Right cardiac atrium (tissue), 5 donors: ENCODE results near the gene OR4S1. TPM values are rescaled to one million over a fixed set of nuclear protein-coding genes. Genes with fewer than 3 reads are reported as not detected.
"Not testable (repeated sequence)": the region's sequence is repeated elsewhere in the genome, so short reads cannot be mapped to it uniquely, and the experiment has no call there.

Source experiments
- ATAC-seq, 2 donors: fragments of 200-7000 bp; cut with Tn5 transposase; one replicate each; pipeline versions ENCODE4 v1.8.0 to v1.9.1; 2020; ENCODE audit warnings: moderate library complexity in 2 of 2, mild to moderate bottlenecking in 1 of 2
- DNase-seq, 3 donors: peaks; one replicate each; pipeline ENCODE4 v3.0.0-alpha.2; 2020
- H3K27ac ChIP-seq: one replicate; pipeline ENCODE4 v1.5.1; 2013; ENCODE audit warnings: mild to moderate bottlenecking, low read length, control low read depth, moderate library complexity
- H3K27me3 ChIP-seq: one replicate; pipeline ENCODE4 v1.6.1; 2013; ENCODE audit not compliant: control insufficient read depth, insufficient read depth
- H3K4me1 ChIP-seq: one replicate; pipeline ENCODE4 v1.6.1; 2013; ENCODE audit warnings: low read length; ENCODE audit not compliant: control insufficient read depth, insufficient read depth
- H3K4me3 ChIP-seq: one replicate; pipeline ENCODE4 v1.5.1; 2013; ENCODE audit warnings: low read length, control low read depth
- H3K9me3 ChIP-seq: one replicate; pipeline ENCODE4 v1.6.1; 2013; ENCODE audit warnings: low read length; ENCODE audit not compliant: control insufficient read depth
- WGBS: extraction: QIAGEN DNeasy Blood & Tissue Kit; methylation state at CpG from one replicate; pipeline ENCODE4 v1.1.7; 2013; 5-methylcytosine and 5-hydroxymethylcytosine counted together
- intact Hi-C, 4 donors: fragments of 100-400 bp; cut with DNase I; formaldehyde crosslinking; loops; one replicate each; pipeline versions ENCODE4 v1.11.0 to v1.14.0; 2022 to 2023
- long read RNA-seq, 4 donors: library from polyadenylated mRNA; unstranded; transcript quantifications; one replicate each; pipeline ENCODE4 v2.0.0, GENCODE V29; 2020 to 2021
- polyA plus RNA-seq: library from polyadenylated mRNA; stranded (reverse); fragments of 200-250 nt; gene quantifications from one replicate; pipeline ENCODE4 v1.2.3, GENCODE V29; 2013
- total RNA-seq, 4 donors: library from RNA; stranded (reverse); fragmentation: NEBNext Ultra II Directional; extraction: Animal tissue kit (Norgen Biotek cat#: 25700); gene quantifications; one replicate each; pipeline ENCODE4 v1.2.1, GENCODE V29; 2021
- donor health status: healthy with polysubstance abuse.
- donor health status: DM: no; HTN: yes; CAD: no.
- donor health status: DM: no; HTN: no; CAD: no.
- donor health status: DM: no; HTN: yes; CAD: no; lungs with severe emphysema.
- donor health status: DM: yes; HTN: yes; CAD: no.

Gene OR4S1, protein sequence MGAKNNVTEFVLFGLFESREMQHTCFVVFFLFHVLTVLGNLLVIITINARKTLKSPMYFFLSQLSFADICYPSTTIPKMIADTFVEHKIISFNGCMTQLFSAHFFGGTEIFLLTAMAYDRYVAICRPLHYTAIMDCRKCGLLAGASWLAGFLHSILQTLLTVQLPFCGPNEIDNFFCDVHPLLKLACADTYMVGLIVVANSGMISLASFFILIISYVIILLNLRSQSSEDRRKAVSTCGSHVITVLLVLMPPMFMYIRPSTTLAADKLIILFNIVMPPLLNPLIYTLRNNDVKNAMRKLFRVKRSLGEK
- total RNA-seq (not detected), polyA plus RNA-seq (not detected)
- long read RNA-seq, donor 1, result 0 reads
- long read RNA-seq, donor 2, result 0 reads
- long read RNA-seq, donor 3, result 0 reads
- long read RNA-seq, donor 4, result 0 reads

DNA sequence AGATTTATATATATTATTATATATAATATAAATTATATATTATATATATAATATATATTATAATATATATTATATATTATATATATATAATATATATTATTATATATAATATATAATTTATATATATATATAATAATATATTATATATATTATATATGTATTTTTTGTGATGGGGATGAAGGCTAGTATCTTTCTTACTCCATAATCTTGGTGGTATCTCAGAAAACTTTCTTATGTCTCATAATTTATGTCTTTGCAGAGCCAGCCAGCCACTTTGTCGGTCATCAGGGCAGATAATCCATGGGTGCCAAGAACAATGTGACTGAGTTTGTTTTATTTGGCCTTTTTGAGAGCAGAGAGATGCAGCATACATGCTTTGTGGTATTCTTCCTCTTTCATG, at the start of gene OR4S1:
Gene OR4S1, plus strand, starts transcription at position 301 of the 400 bp plus-strand sequence. Its CDS starts 0 bp downstream, at position 301.
- no peak for DNase-seq
- no peak within 1 kb of the TSS for H3K4me3 ChIP-seq
- no peaks in the 10 kb centered on the region for H3K4me1 ChIP-seq
- H3K27me3 ChIP-seq, result no peaks in the 10 kb centered on the region
- no peaks in the 10 kb centered on the region for H3K9me3 ChIP-seq
- intact Hi-C loops, result no loop called here
- no peak for ATAC-seq
- H3K27ac ChIP-seq, result no peak within 1 kb of the TSS
- WGBS, result 78% methylated on average over 1 of the region's 1 CpG

DNA sequence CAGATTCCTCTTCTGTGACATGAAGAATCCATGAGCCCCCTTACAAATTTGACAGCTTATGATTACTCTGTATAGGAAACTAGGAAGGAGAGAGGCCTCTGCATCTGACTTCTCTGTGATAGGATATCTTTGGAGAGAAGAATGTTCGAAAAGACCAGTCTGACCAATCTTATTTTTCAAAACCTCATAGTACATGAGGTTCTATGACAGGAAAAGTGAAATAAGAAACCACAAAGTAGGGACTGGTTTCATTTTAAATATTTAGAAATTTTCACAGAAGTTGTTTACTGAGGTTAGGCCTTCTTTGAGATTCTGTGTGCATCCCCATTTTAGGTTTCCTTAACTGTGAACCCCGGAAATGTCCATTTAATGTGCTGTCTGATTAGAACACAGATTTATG, 44.4 kb upstream of the OR4S1 start:
- DNase-seq (no peak), ATAC-seq (no peak)
- 76% methylated on average over 2 of the region's 2 CpGs for WGBS
- Histone ChIP-seq H3K4me3 (no peak overlapping the region), H3K27ac (no peak overlapping the region), H3K4me1 (no peaks in the 10 kb centered on the region), H3K9me3 (no peaks in the 10 kb centered on the region), H3K27me3 (no peaks in the 10 kb centered on the region)
- intact Hi-C loops, result no loop called here

DNA sequence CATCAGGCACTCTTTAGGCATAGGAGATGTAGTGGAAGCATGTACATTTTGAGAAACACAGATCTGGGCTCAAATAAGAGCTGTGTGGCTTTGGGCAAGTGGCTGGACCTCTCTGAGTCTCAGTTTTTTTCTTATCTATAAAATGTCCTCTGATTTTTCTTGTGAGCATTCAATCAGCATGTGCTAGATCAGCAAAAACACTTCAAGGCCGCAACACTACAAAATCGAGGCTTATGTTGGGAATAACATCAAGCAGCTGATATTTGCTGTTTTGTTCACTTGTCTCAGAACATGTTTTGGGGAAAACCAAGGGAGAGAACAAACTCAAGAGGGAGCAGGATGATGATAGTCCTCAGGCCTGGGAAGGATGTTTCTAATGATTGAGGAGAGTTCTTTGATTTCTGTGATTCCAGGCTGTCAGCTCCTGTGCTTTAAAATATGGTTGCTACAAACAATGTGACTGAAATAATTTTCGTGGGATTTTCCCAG, 42.6 kb upstream of the OR4S1 start, which contains the start of gene OR4X1:
Gene OR4X1, plus strand, starts transcription at position 439 of the 489 bp plus-strand sequence. Its CDS starts 0 bp downstream, at position 439.
- ATAC-seq (no peak), DNase-seq (no peak)
- no peak within 1 kb of the TSS for H3K4me3 ChIP-seq
- H3K27ac ChIP-seq, result no peak within 1 kb of the TSS
- H3K27me3 ChIP-seq, result no peaks in the 10 kb centered on the region
- H3K9me3 ChIP-seq, result no peaks in the 10 kb centered on the region
- no peaks in the 10 kb centered on the region for H3K4me1 ChIP-seq
- intact Hi-C loops, result no loop called here
- 30% methylated on average over 3 of the region's 3 CpGs for WGBS

DNA sequence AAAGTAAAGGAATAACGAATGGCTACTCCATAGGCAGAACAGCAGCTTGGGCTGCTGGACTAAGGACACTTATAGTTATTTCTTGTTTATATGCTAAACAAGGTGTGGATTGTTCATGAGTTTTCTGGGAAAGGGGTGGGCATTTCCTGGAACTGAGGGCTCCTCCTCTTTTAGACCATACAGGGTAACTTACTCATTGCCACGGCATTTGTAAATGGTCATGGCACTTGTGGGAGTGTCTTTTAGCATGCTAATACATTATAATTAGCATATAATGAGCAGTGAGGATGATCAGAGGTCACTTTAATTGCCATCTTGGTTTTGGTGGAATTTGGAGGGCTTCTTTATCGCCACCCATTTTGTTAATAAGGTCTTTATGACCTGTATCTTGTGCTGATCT, 35.4 kb upstream of the OR4S1 start:
- H3K27ac ChIP-seq, result no peak overlapping the region
- intact Hi-C loops, result no loop called here
- ATAC-seq (no peak), DNase-seq (no peak)
- WGBS, result 70% methylated on average over 3 of the region's 3 CpGs
- no peaks in the 10 kb centered on the region for H3K9me3 ChIP-seq
- no peaks in the 10 kb centered on the region for H3K27me3 ChIP-seq
- no peaks in the 10 kb centered on the region for H3K4me1 ChIP-seq
- no peak overlapping the region for H3K4me3 ChIP-seq

DNA sequence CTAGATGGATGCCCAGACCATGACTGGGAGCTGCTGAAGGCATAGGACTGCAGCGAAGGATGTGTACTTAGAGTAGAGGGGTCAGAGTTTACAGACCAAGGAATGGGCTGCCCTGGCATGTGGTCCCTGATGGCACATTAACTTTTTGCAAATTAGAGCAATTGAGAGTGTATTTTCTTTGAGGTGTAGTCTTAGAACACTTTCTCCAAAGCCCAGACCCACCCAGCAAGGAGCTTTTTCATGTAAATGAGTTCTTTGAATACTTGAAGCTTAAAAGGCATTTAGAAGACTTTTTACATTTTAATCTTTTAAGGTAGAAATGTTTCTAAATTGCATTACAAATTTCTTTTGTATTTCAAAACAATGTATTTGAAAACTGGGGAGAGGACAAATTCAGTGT, 33.4 kb upstream of the OR4S1 start:
- Histone ChIP-seq H3K4me1 (no peaks in the 10 kb centered on the region), H3K27ac (no peak overlapping the region), H3K27me3 (no peaks in the 10 kb centered on the region), H3K9me3 (no peaks in the 10 kb centered on the region), H3K4me3 (no peak overlapping the region)
- ATAC-seq (no peak), DNase-seq (no peak)
- intact Hi-C loops, result no loop called here
- WGBS, result 42% methylated on average over 1 of the region's 1 CpG

DNA sequence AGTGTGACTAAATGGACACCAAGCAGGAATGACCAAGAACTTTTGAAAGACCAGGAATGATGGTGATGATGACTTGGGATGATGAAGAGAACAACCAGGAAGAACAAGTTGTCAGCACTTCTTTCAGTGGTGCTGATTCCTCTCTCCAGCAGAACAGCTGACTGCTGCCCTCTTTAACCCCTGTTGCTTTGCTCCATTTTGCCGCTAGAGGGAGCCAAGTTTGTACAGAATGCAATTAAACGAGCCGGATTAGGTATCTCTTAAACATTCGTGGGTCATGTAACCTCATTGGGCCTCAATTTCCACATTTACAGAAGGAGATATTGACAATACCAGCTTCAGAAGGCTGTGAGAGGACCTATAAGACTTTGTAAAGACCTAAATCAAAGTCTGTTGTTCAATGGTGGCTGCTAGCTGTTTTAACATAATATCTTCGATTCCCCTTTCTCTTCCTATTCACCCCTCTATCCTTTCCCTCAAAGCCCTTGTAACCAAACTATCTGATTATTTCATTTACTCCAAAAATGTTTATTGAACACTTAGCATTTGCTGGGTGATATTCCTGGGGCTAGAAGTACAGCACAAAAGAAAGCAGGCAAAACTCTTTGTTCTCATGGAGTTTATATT, 1.9 kb downstream of the OR4S1 start:
- ATAC-seq (peak; percentile 52 to 53), DNase-seq (peak in 2 of 3 donors; percentile 28 to 72)
- H3K27ac ChIP-seq, result no peak overlapping the region
- H3K4me1 ChIP-seq, result no peaks in the 10 kb centered on the region
- H3K27me3 ChIP-seq, result no peaks in the 10 kb centered on the region
- no peak overlapping the region for H3K4me3 ChIP-seq
- H3K9me3 ChIP-seq, result no peaks in the 10 kb centered on the region
- WGBS, result 22% methylated on average over 5 of the region's 5 CpGs
- intact Hi-C loops, result no loop called here

DNA sequence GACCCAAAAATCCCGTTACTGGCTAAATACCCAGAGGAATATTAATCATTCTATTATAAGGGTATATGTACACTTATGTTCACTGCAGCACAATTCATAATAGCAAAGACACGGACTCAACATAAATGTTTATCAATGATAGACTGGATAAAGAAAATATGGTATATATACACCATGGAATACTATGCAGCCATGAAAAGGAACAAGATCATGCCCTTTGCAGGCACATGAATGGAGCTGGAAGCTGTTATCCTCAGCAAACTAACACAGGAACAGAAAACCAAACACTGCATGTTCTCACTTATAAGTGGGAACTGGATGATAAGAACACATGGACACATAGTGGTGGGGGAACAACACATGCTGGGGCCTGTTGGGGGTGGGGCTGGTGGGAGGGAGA, 7.6 kb downstream of the OR4S1 start:
- H3K9me3 ChIP-seq, H3K27me3 ChIP-seq, DNase-seq, H3K4me3 ChIP-seq, H3K4me1 ChIP-seq, H3K27ac ChIP-seq, ATAC-seq, intact Hi-C loops: not testable (repeated sequence)
- 67% methylated on average over 2 of the region's 2 CpGs for WGBS

DNA sequence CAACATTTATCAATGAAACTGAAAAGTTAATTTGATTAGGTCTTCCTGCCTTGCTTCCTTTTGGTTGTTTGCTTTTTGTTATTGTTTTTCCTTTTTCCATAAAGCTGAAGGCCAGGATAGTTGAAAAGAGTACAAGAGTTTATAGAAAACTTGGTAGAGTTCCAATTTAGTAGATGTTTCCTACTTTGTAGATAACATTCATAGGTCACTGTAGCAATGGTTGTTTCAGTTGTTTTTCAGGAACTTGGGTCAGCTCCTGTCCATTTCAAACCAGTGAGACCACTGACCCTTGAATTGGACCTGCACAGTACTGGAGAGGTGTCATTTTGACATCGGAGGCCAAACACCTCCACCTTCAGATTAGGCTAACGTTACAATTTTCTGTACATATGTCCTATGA, 13.8 kb downstream of the OR4S1 start:
- H3K4me1 ChIP-seq, H3K27ac ChIP-seq, DNase-seq, H3K9me3 ChIP-seq, ATAC-seq, H3K27me3 ChIP-seq, intact Hi-C loops, H3K4me3 ChIP-seq: not testable (repeated sequence)
- 67% methylated on average over 2 of the region's 2 CpGs for WGBS

DNA sequence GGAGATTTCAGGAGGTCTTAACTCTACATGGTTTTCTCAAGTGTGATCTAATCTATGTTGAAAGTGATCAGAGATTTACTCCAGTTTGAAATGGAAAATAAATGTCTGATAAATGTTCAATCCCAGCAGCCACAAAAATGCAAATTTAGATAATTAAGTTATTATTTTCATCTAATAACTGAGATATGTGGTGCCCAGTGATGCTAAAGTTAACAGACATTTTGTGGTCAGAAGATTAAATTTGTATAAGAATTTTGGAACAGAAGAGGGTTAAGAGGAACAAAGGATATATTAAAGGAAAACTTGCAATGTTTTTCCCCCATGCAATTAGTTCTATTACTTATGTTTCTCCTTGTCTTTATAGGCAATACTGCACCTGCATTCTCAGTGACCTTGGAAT, 18.6 kb downstream of the OR4S1 start, which contains the start of gene OR4C3:
Gene OR4C3, plus strand, starts transcription at position 301 of the 400 bp plus-strand sequence. CDS start 102 bp downstream, outside the sequence.
- H3K4me1 ChIP-seq, H3K27ac ChIP-seq, ATAC-seq, H3K9me3 ChIP-seq, DNase-seq, H3K4me3 ChIP-seq, intact Hi-C loops, H3K27me3 ChIP-seq: not testable (repeated sequence)

DNA sequence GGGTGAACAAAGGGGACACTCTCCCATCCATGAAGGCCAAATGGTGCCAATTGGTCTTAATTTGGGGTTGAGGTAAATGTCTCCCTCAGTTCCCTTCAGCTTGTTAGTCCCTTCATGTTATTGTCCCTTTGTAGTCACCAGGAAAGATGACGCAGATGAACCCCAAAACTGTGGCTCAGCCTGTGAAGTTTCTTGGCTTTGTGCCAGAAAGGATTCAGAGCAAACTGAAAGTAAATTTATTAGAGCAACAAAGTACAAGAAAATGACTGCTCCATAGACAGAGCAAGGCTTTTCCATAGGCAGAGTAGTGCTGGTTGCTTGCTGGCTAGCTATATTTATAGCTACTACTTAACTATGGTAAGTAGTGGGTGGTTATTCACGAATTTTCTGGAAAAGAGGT, 35.4 kb downstream of the OR4S1 start:
- Histone ChIP-seq H3K9me3 (no peaks in the 10 kb centered on the region), H3K27me3 (no peaks in the 10 kb centered on the region), H3K4me3 (no peak overlapping the region), H3K4me1 (no peaks in the 10 kb centered on the region), H3K27ac (no peak overlapping the region)
- DNase-seq (no peak), ATAC-seq (no peak)
- intact Hi-C loops, result no loop called here
- 46% methylated on average over 2 of the region's 2 CpGs for WGBS

DNA sequence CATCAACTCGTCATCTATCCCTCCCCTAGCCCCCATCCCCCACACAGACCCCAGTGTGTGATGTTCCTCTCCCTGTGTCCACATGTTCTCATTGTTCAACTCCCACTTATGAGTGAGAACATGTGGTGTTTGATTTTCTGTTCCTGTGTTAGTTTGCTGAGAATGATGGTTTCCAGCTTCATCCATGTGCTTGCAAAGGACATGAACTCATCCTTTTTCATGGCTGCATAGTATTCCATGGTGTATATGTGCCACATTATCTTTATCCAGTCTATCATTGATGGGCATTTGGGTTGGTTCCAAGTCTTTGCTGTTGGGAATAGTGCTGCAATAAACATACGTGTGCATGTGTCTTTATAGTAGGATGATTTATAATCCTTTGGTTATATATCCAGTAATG, 36.5 kb downstream of the OR4S1 start:
- intact Hi-C loops, H3K27me3 ChIP-seq: not testable (repeated sequence)
- whole genome bisulfite sequencing, result 57% methylated on average over 2 of the region's 2 CpGs

More for the DNA sequence above, 36.5 kb downstream of the OR4S1 start:
- not testable (repeated sequence) for DNase-seq, H3K9me3 ChIP-seq, H3K4me1 ChIP-seq, H3K27ac ChIP-seq, H3K4me3 ChIP-seq, ATAC-seq
